Natural killer cell (primary cell): Measurements from ENCODE around the gene KDM6B. TPM values are rescaled to one million over a fixed set of nuclear protein-coding genes. Genes with fewer than 3 reads are reported as not detected.

Experiments
- ATAC-seq, 3 donors: fragments of 150-1000 bp in 2 of 3; fragments of 200-7000 bp in 1 of 3; cut with Tn5 transposase; 1 replicate in 1 of 3; 2 replicates in 2 of 3; pipeline ENCODE4 v1.10.0; 2021; ENCODE audit warnings: mild to moderate bottlenecking in 2 of 3, moderate library complexity in 2 of 3
- DNase-seq, 2 donors: peaks; one replicate each; pipeline versions ENCODE4 v3.0.0 to v3.0.0-alpha.2; 2013 to 2021; ENCODE audit warnings: mixed read lengths in 1 of 2
- H3K27ac ChIP-seq: one replicate; pipeline ENCODE4 v1.5.1; 2013; ENCODE audit warnings: mild to moderate bottlenecking, low read length
- H3K27me3 ChIP-seq: one replicate; pipeline ENCODE4 v1.6.1; 2013; ENCODE audit warnings: low read length; ENCODE audit not compliant: control insufficient read depth, insufficient read depth
- H3K36me3 ChIP-seq: one replicate; pipeline ENCODE4 v1.6.1; 2013; ENCODE audit warnings: low read length; ENCODE audit not compliant: control insufficient read depth, insufficient read depth
- H3K4me1 ChIP-seq: one replicate; pipeline ENCODE4 v1.6.1; 2013; ENCODE audit warnings: low read length; ENCODE audit not compliant: control insufficient read depth, insufficient read depth
- H3K4me3 ChIP-seq: one replicate; pipeline ENCODE4 v1.5.1; 2013; ENCODE audit warnings: low read length
- H3K9me3 ChIP-seq: one replicate; pipeline ENCODE4 v1.6.1; 2013; ENCODE audit warnings: low read length; ENCODE audit not compliant: control insufficient read depth, insufficient read depth
- H3K27ac Mint-ChIP-seq, 2 donors: one replicate each; pipeline ENCODE4 v1.8.0; 2022; ENCODE audit warnings: mild to moderate bottlenecking in 2 of 2, mixed read lengths in 2 of 2, moderate library complexity in 1 of 2
- H3K27me3 Mint-ChIP-seq, 2 donors: one replicate each; pipeline ENCODE4 v1.8.0; 2022; ENCODE audit warnings: low read depth in 2 of 2, mixed read lengths in 2 of 2
- H3K36me3 Mint-ChIP-seq: one replicate; pipeline ENCODE4 v1.8.0; 2022; ENCODE audit warnings: mixed read lengths
- H3K4me1 Mint-ChIP-seq, 2 donors: one replicate each; pipeline ENCODE4 v1.8.0; 2022; ENCODE audit warnings: mixed read lengths in 2 of 2
- H3K4me3 Mint-ChIP-seq: one replicate; pipeline ENCODE4 v1.8.0; 2022; ENCODE audit warnings: mild to moderate bottlenecking, moderate library complexity, mixed read lengths
- H3K9me3 Mint-ChIP-seq, 2 donors: one replicate each; pipeline ENCODE4 v1.8.0; 2022; ENCODE audit warnings: mixed read lengths in 2 of 2
- CTCF ChIP-seq: fragments of 200-600 bp; IDR thresholded peaks from one replicate; pipeline ENCODE4 v1.8.0; 2022; ENCODE audit warnings: antibody characterized with exemption
- WGBS: methylation state at CpG from one replicate; pipeline ENCODE4 v1.1.7; 2013; ENCODE audit warnings: missing lambda C conversion rate; ENCODE audit not compliant: insufficient coverage; 5-methylcytosine and 5-hydroxymethylcytosine counted together
- intact Hi-C: fragments of 100-400 bp; cut with micrococcal nuclease; formaldehyde crosslinking; loops from one replicate; pipeline ENCODE4 v1.14.2; 2022
- total RNA-seq, 4 donors: library from RNA; stranded (reverse); fragments of 120-200 nt in 1 of 4; gene quantifications; one replicate each; pipeline versions ENCODE4 v1.2.3 to v1.2.4, GENCODE V29; 2013 to 2022

KDM6B gene
- total RNA-seq, 3 donors from 2014 or later (not counting 1 experiment from before 2014, with no cell fraction given), result 104 to 165 (median 149) TPM

GRCh38 chr17:7848739-7849129, 14.7 kb downstream of the KDM6B start:
- Mint-ChIP-seq H3K27ac (peak overlapping the region; percentile 48 to 63), H3K27me3 (no peaks in the 10 kb centered on the region), H3K9me3 (no peaks in the 10 kb centered on the region), H3K4me3 (no peak overlapping the region), H3K4me1 (peaks cover 14 to 48% of the 10 kb centered on the region in 2 donors), H3K36me3 (no peaks in the 10 kb centered on the region)
- no peak overlapping the region for H3K4me3 ChIP-seq
- DNase-seq (no peak), ATAC-seq (no peak)
- H3K36me3 ChIP-seq, result peaks cover 11% of the 10 kb centered on the region
- TF ChIP-seq CTCF, result no peak
- 95% methylated on average over 21 of the region's 21 CpGs for WGBS
- no peaks in the 10 kb centered on the region for H3K27me3 ChIP-seq
- H3K9me3 ChIP-seq, result no peaks in the 10 kb centered on the region
- peaks cover 36% of the 10 kb centered on the region for H3K4me1 ChIP-seq
- intact Hi-C loops, result loop anchor here (10.0 kb wide), 1 partner anchor 396 kb away; the partner anchor contains the start of genes CTC1 and PFAS
- no peak overlapping the region for H3K27ac ChIP-seq

GRCh38 chr17:7849130-7849750, 15.2 kb downstream of the KDM6B start:
- H3K27me3 Mint-ChIP-seq, result no peaks in the 10 kb centered on the region
- TF ChIP-seq CTCF, result no peak
- 97% methylated on average over 35 of the region's 35 CpGs for WGBS
- H3K9me3 ChIP-seq, result no peaks in the 10 kb centered on the region
- H3K27ac Mint-ChIP-seq, result peak overlapping the region; percentile 63 to 65
- H3K27me3 ChIP-seq, result no peaks in the 10 kb centered on the region
- H3K4me3 Mint-ChIP-seq, result no peak overlapping the region
- no peak overlapping the region for H3K4me3 ChIP-seq
- intact Hi-C loops, result loop anchor here (10.0 kb wide), 1 partner anchor 396 kb away; the partner anchor contains the start of genes CTC1 and PFAS
- H3K36me3 Mint-ChIP-seq, result no peaks in the 10 kb centered on the region
- no peak for ATAC-seq
- H3K9me3 Mint-ChIP-seq, result no peaks in the 10 kb centered on the region
- H3K27ac ChIP-seq, result no peak overlapping the region
- H3K4me1 ChIP-seq, result peaks cover 32% of the 10 kb centered on the region
- peaks cover 12 to 42% of the 10 kb centered on the region in 2 donors for H3K4me1 Mint-ChIP-seq
- peaks cover 11% of the 10 kb centered on the region for H3K36me3 ChIP-seq
- DNase-seq, result peak in 1 of 2 donors; percentile 29

GRCh38 chr17:7849751-7850504, 15.9 kb downstream of the KDM6B start:
- no peaks in the 10 kb centered on the region for H3K36me3 Mint-ChIP-seq
- no peaks in the 10 kb centered on the region for H3K9me3 Mint-ChIP-seq
- Histone ChIP-seq H3K27ac (no peak overlapping the region), H3K9me3 (no peaks in the 10 kb centered on the region), H3K4me3 (no peak overlapping the region), H3K4me1 (peaks cover 29% of the 10 kb centered on the region), H3K36me3 (peaks cover 11% of the 10 kb centered on the region), H3K27me3 (no peaks in the 10 kb centered on the region)
- H3K4me1 Mint-ChIP-seq, result peaks cover 12 to 37% of the 10 kb centered on the region in 2 donors
- DNase-seq (peak in 1 of 2 donors; percentile 28), ATAC-seq (no peak)
- WGBS, result 93% methylated on average over 11 of the region's 12 CpGs
- intact Hi-C loops, result loop anchor here (10.0 kb wide), 2 partner anchors 105 to 395 kb away; partner anchors contain the start of genes CTC1 and PFAS
- H3K27me3 Mint-ChIP-seq, result no peaks in the 10 kb centered on the region
- TF ChIP-seq CTCF, result no peak
- H3K4me3 Mint-ChIP-seq, result peak overlapping the region; percentile 49
- peak overlapping the region; percentile 63 to 65 for H3K27ac Mint-ChIP-seq
